ENCODE measurements around the gene GPRC6A.
"Not testable (repeated sequence)": the region's sequence is repeated elsewhere in the genome, so short reads cannot be mapped to it uniquely, and the experiment has no call there.

The GPRC6A gene

DNA sequence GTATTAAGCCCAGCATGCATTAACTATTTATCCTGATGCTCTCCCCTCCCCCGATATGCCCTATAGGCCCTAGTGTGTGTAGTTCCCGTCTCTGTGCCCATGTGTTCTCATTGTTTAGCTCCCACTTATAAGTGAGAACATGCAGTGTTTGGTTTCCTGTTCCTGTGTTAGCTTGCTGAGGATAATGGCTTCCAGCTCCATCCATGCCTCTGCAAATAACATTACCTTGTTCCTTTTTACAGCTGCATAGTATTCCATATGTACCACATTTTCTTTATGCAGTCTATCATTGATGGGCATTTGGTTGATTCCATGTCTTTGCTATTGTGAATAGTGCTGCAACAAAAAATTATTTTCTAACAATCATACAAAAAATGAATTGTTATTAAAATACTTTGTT lies 5.6 kb upstream of the GPRC6A start:
- 93% methylated on average over 2 of the region's 2 CpGs for WGBS

GRCh38 chr6:116827561-116828240 lies 1.2 kb downstream of the GPRC6A start:
- no peak overlapping the region for H3K4me3 ChIP-seq (ENCODE audit: insufficient read depth in 1 of 2, low read depth in 1 of 2, low read length in 2 of 2)
- WGBS: 100% methylated on average over 1 of the region's 2 CpGs
- no peaks in the 10 kb centered on the region for H3K36me3 ChIP-seq (ENCODE audit: control insufficient read depth in 1 of 2, insufficient read depth in 2 of 2, low read depth in 1 of 2, low read length in 2 of 2)
- H3K18ac ChIP-seq (ENCODE audit: low read depth in 1 of 2, low read length in 2 of 2): no peak overlapping the region
- DNase-seq: no peak
- no peak overlapping the region for H3K23ac ChIP-seq (ENCODE audit: low read length in 2 of 2)
- no peak overlapping the region for H2BK15ac ChIP-seq (ENCODE audit: low read depth, poor library complexity, severe bottlenecking)
- no peak overlapping the region for H3K4ac ChIP-seq (ENCODE audit: low read depth in 1 of 2, low read length in 2 of 2)
- no peaks in the 10 kb centered on the region for H3K9me3 ChIP-seq (ENCODE audit: control insufficient read depth, low read length)
- no peak overlapping the region for H2BK120ac ChIP-seq (ENCODE audit: low read depth, low read length)
- H2AFZ ChIP-seq (ENCODE audit: low read depth, low read length): no peak overlapping the region
- H3K4me1 ChIP-seq (ENCODE audit: control insufficient read depth, insufficient read depth, low read depth, low read length): no peaks in the 10 kb centered on the region
- H3K27ac ChIP-seq (ENCODE audit: low read length, poor library complexity, severe bottlenecking): no peak overlapping the region
- H3K27me3 ChIP-seq (ENCODE audit: control insufficient read depth in 1 of 2, insufficient read depth in 1 of 2, low read length in 2 of 2): no peaks in the 10 kb centered on the region
- no peak overlapping the region for H4K91ac ChIP-seq (ENCODE audit: low read length)
- no peak overlapping the region for H2BK12ac ChIP-seq (ENCODE audit: low read length in 2 of 2)
- H2AK5ac ChIP-seq (ENCODE audit: low read length, severe bottlenecking): no peak overlapping the region
- no peak overlapping the region for H3K14ac ChIP-seq (ENCODE audit: low read length in 2 of 2)
- no peak overlapping the region for H2BK5ac ChIP-seq (ENCODE audit: low read depth, low read length, poor library complexity, severe bottlenecking)
- no peak overlapping the region for H3K4me2 ChIP-seq (ENCODE audit: low read length, poor library complexity, severe bottlenecking)
- H4K8ac ChIP-seq (ENCODE audit: low read length): no peak overlapping the region
- no peaks in the 10 kb centered on the region for H3K79me1 ChIP-seq (replicated peaks; ENCODE audit: low read length, poor library complexity, severe bottlenecking)
- H3K9ac ChIP-seq (ENCODE audit: low read length): no peak overlapping the region

More for the DNA sequence above, 5.6 kb upstream of the GPRC6A start:
- H3K9me3 ChIP-seq (ENCODE audit: control insufficient read depth, low read length); H2BK12ac ChIP-seq (ENCODE audit: low read length in 2 of 2); H3K4me1 ChIP-seq (ENCODE audit: control insufficient read depth, insufficient read depth, low read depth, low read length); H3K14ac ChIP-seq (ENCODE audit: low read length in 2 of 2); H4K91ac ChIP-seq (ENCODE audit: low read length); H2BK120ac ChIP-seq (ENCODE audit: low read depth, low read length); H3K18ac ChIP-seq (ENCODE audit: low read depth in 1 of 2, low read length in 2 of 2); H3K4me3 ChIP-seq (ENCODE audit: insufficient read depth in 1 of 2, low read depth in 1 of 2, low read length in 2 of 2); H3K23ac ChIP-seq (ENCODE audit: low read length in 2 of 2); H3K9ac ChIP-seq (ENCODE audit: low read length); H3K79me1 ChIP-seq (replicated peaks; ENCODE audit: low read length, poor library complexity, severe bottlenecking); H3K36me3 ChIP-seq (ENCODE audit: control insufficient read depth in 1 of 2, insufficient read depth in 2 of 2, low read depth in 1 of 2, low read length in 2 of 2); H3K4ac ChIP-seq (ENCODE audit: low read depth in 1 of 2, low read length in 2 of 2); H2BK15ac ChIP-seq (ENCODE audit: low read depth, poor library complexity, severe bottlenecking); H2BK5ac ChIP-seq (ENCODE audit: low read depth, low read length, poor library complexity, severe bottlenecking); H2AK5ac ChIP-seq (ENCODE audit: low read length, severe bottlenecking); H3K27ac ChIP-seq (ENCODE audit: low read length, poor library complexity, severe bottlenecking); H4K8ac ChIP-seq (ENCODE audit: low read length); DNase-seq; H2AFZ ChIP-seq (ENCODE audit: low read depth, low read length); H3K27me3 ChIP-seq (ENCODE audit: control insufficient read depth in 1 of 2, insufficient read depth in 1 of 2, low read length in 2 of 2); H3K4me2 ChIP-seq (ENCODE audit: low read length, poor library complexity, severe bottlenecking): not testable (repeated sequence)

- H2AFZ ChIP-seq (ENCODE audit: low read depth, low read length); H2BK15ac ChIP-seq (ENCODE audit: low read depth, poor library complexity, severe bottlenecking); H3K9ac ChIP-seq (ENCODE audit: low read length); H3K4me1 ChIP-seq (ENCODE audit: control insufficient read depth, insufficient read depth, low read depth, low read length); H4K8ac ChIP-seq (ENCODE audit: low read length); H2AK5ac ChIP-seq (ENCODE audit: low read length, severe bottlenecking); H4K91ac ChIP-seq (ENCODE audit: low read length); H3K27me3 ChIP-seq (ENCODE audit: control insufficient read depth in 1 of 2, insufficient read depth in 1 of 2, low read length in 2 of 2); H3K36me3 ChIP-seq (ENCODE audit: control insufficient read depth in 1 of 2, insufficient read depth in 2 of 2, low read depth in 1 of 2, low read length in 2 of 2); H2BK12ac ChIP-seq (ENCODE audit: low read length in 2 of 2); H3K9me3 ChIP-seq (ENCODE audit: control insufficient read depth, low read length); H2BK120ac ChIP-seq (ENCODE audit: low read depth, low read length); H2BK5ac ChIP-seq (ENCODE audit: low read depth, low read length, poor library complexity, severe bottlenecking); H3K27ac ChIP-seq (ENCODE audit: low read length, poor library complexity, severe bottlenecking); H3K79me1 ChIP-seq (replicated peaks; ENCODE audit: low read length, poor library complexity, severe bottlenecking); DNase-seq; H3K14ac ChIP-seq (ENCODE audit: low read length in 2 of 2); H3K18ac ChIP-seq (ENCODE audit: low read depth in 1 of 2, low read length in 2 of 2); H3K4me3 ChIP-seq (ENCODE audit: insufficient read depth in 1 of 2, low read depth in 1 of 2, low read length in 2 of 2); H3K4ac ChIP-seq (ENCODE audit: low read depth in 1 of 2, low read length in 2 of 2); H3K4me2 ChIP-seq (ENCODE audit: low read length, poor library complexity, severe bottlenecking); H3K23ac ChIP-seq (ENCODE audit: low read length in 2 of 2): not testable (repeated sequence)
- WGBS: 95% methylated on average over 14 of the region's 15 CpGs
Measured at GRCh38 chr6:116816336-116816735, 12.5 kb downstream of the GPRC6A start.

DNA sequence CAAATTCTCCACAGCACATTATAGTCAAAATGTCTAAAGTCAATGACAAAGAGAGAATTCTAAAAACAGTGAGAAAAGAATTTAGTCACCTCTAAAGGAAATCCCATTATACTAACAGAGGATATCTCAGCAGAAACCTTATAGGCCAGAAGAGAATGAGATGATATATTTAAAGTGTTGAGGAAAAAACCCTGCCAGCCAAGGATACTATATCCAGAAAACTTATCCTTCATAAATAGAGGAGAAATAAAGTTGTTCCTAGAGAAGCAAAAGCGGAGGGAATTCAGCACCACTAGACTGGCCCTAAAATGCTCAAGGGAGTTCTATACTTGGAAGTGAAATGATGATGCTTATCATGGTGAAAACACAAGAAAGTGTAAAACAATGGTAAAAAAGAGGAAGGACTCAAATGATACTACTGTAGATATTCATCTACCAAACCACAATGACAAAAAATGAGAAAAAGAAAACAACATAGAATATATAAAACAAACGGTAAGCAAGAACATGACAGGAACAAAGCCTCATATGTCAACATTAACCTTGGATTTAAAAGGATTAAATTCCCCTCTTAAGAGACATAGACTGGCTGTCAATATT lies 16.7 kb downstream of the GPRC6A start:
- no peak overlapping the region for H3K4ac ChIP-seq (ENCODE audit: low read depth in 1 of 2, low read length in 2 of 2)
- no peak overlapping the region for H3K18ac ChIP-seq (ENCODE audit: low read depth in 1 of 2, low read length in 2 of 2)
- no peak overlapping the region for H3K9ac ChIP-seq (ENCODE audit: low read length)
- no peak overlapping the region for H2BK15ac ChIP-seq (ENCODE audit: low read depth, poor library complexity, severe bottlenecking)
- H3K27me3 ChIP-seq (ENCODE audit: control insufficient read depth in 1 of 2, insufficient read depth in 1 of 2, low read length in 2 of 2): no peaks in the 10 kb centered on the region
- H2BK12ac ChIP-seq (ENCODE audit: low read length in 2 of 2): no peak overlapping the region
- peaks cover 7% of the 10 kb centered on the region for H3K9me3 ChIP-seq (ENCODE audit: control insufficient read depth, low read length)
- H4K91ac ChIP-seq (ENCODE audit: low read length): no peak overlapping the region
- no peaks in the 10 kb centered on the region for H3K36me3 ChIP-seq (ENCODE audit: control insufficient read depth in 1 of 2, insufficient read depth in 2 of 2, low read depth in 1 of 2, low read length in 2 of 2)
- no peak overlapping the region for H2AK5ac ChIP-seq (ENCODE audit: low read length, severe bottlenecking)
- H3K27ac ChIP-seq (ENCODE audit: low read length, poor library complexity, severe bottlenecking): no peak overlapping the region
- no peak overlapping the region for H2AFZ ChIP-seq (ENCODE audit: low read depth, low read length)
- no peaks in the 10 kb centered on the region for H3K79me1 ChIP-seq (replicated peaks; ENCODE audit: low read length, poor library complexity, severe bottlenecking)
- H3K4me1 ChIP-seq (ENCODE audit: control insufficient read depth, insufficient read depth, low read depth, low read length): no peaks in the 10 kb centered on the region
- no peak overlapping the region for H3K23ac ChIP-seq (ENCODE audit: low read length in 2 of 2)
- no peak overlapping the region for H4K8ac ChIP-seq (ENCODE audit: low read length)
- 81% methylated on average over 2 of the region's 2 CpGs for WGBS
- H2BK5ac ChIP-seq (ENCODE audit: low read depth, low read length, poor library complexity, severe bottlenecking): no peak overlapping the region
- H3K14ac ChIP-seq (ENCODE audit: low read length in 2 of 2): no peak overlapping the region
- H3K4me3 ChIP-seq (ENCODE audit: insufficient read depth in 1 of 2, low read depth in 1 of 2, low read length in 2 of 2): no peak overlapping the region
- H3K4me2 ChIP-seq (ENCODE audit: low read length, poor library complexity, severe bottlenecking): no peak overlapping the region
- no peak overlapping the region for H2BK120ac ChIP-seq (ENCODE audit: low read depth, low read length)
- DNase-seq: no peak
